GM18505 (cell line): ENCODE measurements around the gene TMEM234.

Experiments
- ATAC-seq: cut with Tn5 transposase; IDR thresholded peaks from one replicate; pipeline ENCODE4 v1.9.1; 2021; ENCODE audit not compliant: unreplicated experiment
- POLR2A ChIP-seq: IDR thresholded peaks from 4 replicates; pipeline ENCODE4 v1.6.1; 2011; ENCODE audit warnings: borderline replicate concordance; ENCODE audit not compliant: insufficient read depth, insufficient read length; ENCODE audit errors: extremely low read depth

TMEM234 gene

GRCh38 chr1:32221581-32221979 lies 573 bp downstream of the TMEM234 start:
- TF ChIP-seq POLR2A = no peak
- no peak for ATAC-seq

GRCh38 chr1:32220746-32221580 lies 1.2 kb downstream of the TMEM234 start:
- no peak for ATAC-seq
- TF ChIP-seq POLR2A = no peak

- ATAC-seq = no peak
- TF ChIP-seq POLR2A = no peak
These were observed 3.1 kb downstream of the TMEM234 start for GRCh38 chr1:32219022-32219421.

GRCh38 chr1:32216566-32216965 lies 5.6 kb downstream of the TMEM234 start:
- ATAC-seq = no peak
- TF ChIP-seq POLR2A = no peak

- no peak for ATAC-seq
These were observed 6.3 kb downstream of the TMEM234 start for GRCh38 chr1:32215629-32216480.

GRCh38 chr1:32208891-32209328 lies 13.2 kb downstream of the TMEM234 start, which contains the start of gene DCDC2B:
Gene DCDC2B, plus strand, starts transcription at chr1:32209089. Its CDS starts 5 bp downstream, at chr1:32209094.
- TF ChIP-seq POLR2A = no peak

More at GRCh38 chr1:32215629-32216480, 6.3 kb downstream of the TMEM234 start:
- no peak for TF ChIP-seq POLR2A

GRCh38 chr1:32208469-32208868 lies 13.7 kb downstream of the TMEM234 start:
- ATAC-seq = no peak

More at GRCh38 chr1:32208891-32209328, 13.2 kb downstream of the TMEM234 start, which contains the start of gene DCDC2B:
- no peak for ATAC-seq

GRCh38 chr1:32205401-32206370 lies 16.5 kb downstream of the TMEM234 start, which contains the start of gene IQCC:
Gene IQCC, plus strand, starts transcription at chr1:32205671. Its CDS starts 11 bp downstream, at chr1:32205682.
- peak; percentile 47 for ATAC-seq
- TF ChIP-seq POLR2A = peak; percentile 67

More at GRCh38 chr1:32208469-32208868, 13.7 kb downstream of the TMEM234 start:
- TF ChIP-seq POLR2A = no peak

GRCh38 chr1:32204943-32205361 lies 17.2 kb downstream of the TMEM234 start:
- ATAC-seq = no peak
- TF ChIP-seq POLR2A = no peak

GRCh38 chr1:32201011-32201855 lies 20.9 kb downstream of the TMEM234 start:
- peak; percentile 40 for TF ChIP-seq POLR2A
- ATAC-seq = peak; percentile 36

- ATAC-seq = no peak
- TF ChIP-seq POLR2A = no peak
These were observed 21.7 kb downstream of the TMEM234 start, which contains the start of gene CCDC28B for GRCh38 chr1:32200226-32201010. Gene CCDC28B, plus strand, starts transcription at chr1:32200595. Its CDS starts 1,341 bp downstream, at chr1:32201936.
